ENCODE data around the gene MGAT4A. TPM values are rescaled to one million over a fixed set of nuclear protein-coding genes. Genes with fewer than 3 reads are reported as not detected.
A peak's percentile ranks its signal among the peaks of the same experiment; 100 is the strongest.

The MGAT4A gene
- total and polyA plus RNA-seq, 2 of the 13 experiments (the other 11 are each of a cell fraction or from before 2014, with no cell fraction given): 47.2 to 90.9 TPM

- TF ChIP-seq TBP (CRISPR knock-in tag; IDR thresholded peaks at IDR 0.05) (no peak), ZBTB2 (CRISPR knock-in tag; IDR thresholded peaks at IDR 0.05; ENCODE audit: low read depth) (no peak; the same call in 1 of the 2 replicates), ZSCAN20 (CRISPR knock-in tag; IDR thresholded peaks at IDR 0.05; ENCODE audit: borderline replicate concordance) (no peak), HMG20A (CRISPR knock-in tag; IDR thresholded peaks at IDR 0.05; ENCODE audit: borderline replicate concordance) (0 out of 2 replicates have a peak, but pooled peaks have one; percentile 44), NFE2L2 (IDR thresholded peaks at IDR 0.05; ENCODE audit: low read length) (0 out of 2 replicates have a peak, but pooled peaks have one; percentile 9), ZNF407 (CRISPR knock-in tag; IDR thresholded peaks at IDR 0.05; ENCODE audit: not compliant biosample characterization) (peak; percentile 92), ZNF256 (CRISPR knock-in tag; conservative IDR thresholded peaks at IDR 0.05) (0 out of 2 replicates have a peak, but pooled peaks have one; percentile 68), KLF15 (CRISPR knock-in tag; IDR thresholded peaks at IDR 0.05; ENCODE audit: borderline replicate concordance) (no peak)
- TF ChIP-seq, protein P1, sequence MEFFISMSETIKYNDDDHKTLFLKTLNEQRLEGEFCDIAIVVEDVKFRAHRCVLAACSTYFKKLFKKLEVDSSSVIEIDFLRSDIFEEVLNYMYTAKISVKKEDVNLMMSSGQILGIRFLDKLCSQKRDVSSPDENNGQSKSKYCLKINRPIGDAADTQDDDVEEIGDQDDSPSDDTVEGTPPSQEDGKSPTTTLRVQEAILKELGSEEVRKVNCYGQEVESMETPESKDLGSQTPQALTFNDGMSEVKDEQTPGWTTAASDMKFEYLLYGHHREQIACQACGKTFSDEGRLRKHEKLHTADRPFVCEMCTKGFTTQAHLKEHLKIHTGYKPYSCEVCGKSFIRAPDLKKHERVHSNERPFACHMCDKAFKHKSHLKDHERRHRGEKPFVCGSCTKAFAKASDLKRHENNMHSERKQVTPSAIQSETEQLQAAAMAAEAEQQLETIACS (CRISPR knock-in tag; IDR thresholded peaks at IDR 0.05): no peak
- TF ChIP-seq, protein P2, sequence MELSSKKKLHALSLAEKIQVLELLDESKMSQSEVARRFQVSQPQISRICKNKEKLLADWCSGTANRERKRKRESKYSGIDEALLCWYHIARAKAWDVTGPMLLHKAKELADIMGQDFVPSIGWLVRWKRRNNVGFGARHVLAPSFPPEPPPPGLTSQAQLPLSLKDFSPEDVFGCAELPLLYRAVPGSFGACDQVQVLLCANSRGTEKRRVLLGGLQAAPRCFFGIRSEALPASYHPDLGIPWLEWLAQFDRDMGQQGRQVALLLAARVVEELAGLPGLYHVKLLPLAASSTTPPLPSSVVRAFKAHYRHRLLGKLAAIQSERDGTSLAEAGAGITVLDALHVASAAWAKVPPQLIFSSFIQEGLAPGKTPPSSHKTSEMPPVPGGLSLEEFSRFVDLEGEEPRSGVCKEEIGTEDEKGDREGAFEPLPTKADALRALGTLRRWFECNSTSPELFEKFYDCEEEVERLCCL (CRISPR knock-in tag; IDR thresholded peaks at IDR 0.05; ENCODE audit: borderline replicate concordance): no peak
- TF ChIP-seq, protein P3, sequence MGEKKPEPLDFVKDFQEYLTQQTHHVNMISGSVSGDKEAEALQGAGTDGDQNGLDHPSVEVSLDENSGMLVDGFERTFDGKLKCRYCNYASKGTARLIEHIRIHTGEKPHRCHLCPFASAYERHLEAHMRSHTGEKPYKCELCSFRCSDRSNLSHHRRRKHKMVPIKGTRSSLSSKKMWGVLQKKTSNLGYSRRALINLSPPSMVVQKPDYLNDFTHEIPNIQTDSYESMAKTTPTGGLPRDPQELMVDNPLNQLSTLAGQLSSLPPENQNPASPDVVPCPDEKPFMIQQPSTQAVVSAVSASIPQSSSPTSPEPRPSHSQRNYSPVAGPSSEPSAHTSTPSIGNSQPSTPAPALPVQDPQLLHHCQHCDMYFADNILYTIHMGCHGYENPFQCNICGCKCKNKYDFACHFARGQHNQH (CRISPR knock-in tag; IDR thresholded peaks at IDR 0.05): peak; percentile 98
Measured at GRCh38 chr2:98702127-98702802, 28.7 kb downstream of the MGAT4A start (continued).
